Peyer's patch (tissue), 4 donors: ENCODE measurements around the gene ZNF569.

Experiments
- CTCF ChIP-seq, 6 experiments: fragments of 450-650 bp in 4 of 6; fragments of 200-600 bp in 2 of 6; sonication (generic) in 1 of 6; IDR thresholded peaks; one replicate each; pipeline ENCODE4 v1.5.1; 2017 to 2019; ENCODE audit warnings: antibody characterized with exemption in 6 of 6, mild to moderate bottlenecking in 3 of 6, moderate library complexity in 1 of 6
- POLR2A ChIP-seq, 2 donors: fragments of 450-650 bp; IDR thresholded peaks; one replicate each; pipeline ENCODE4 v1.5.1; 2017; ENCODE audit warnings: antibody characterized with exemption in 2 of 2, mild to moderate bottlenecking in 2 of 2, moderate library complexity in 2 of 2

- no peak for TF ChIP-seq POLR2A (IDR thresholded peaks at IDR 0.05)
- TF ChIP-seq CTCF (IDR thresholded peaks at IDR 0.05): no peak
Observed at GRCh38 chr19:37505958-37506386, 38.7 kb upstream of the ZNF569 start.
